DOHH2 (cell line): ENCODE measurements around the gene RIN3.

ENCODE experiments used
- H3F3A ChIP-seq: fragments of 200-600 bp; sonication (generic), shearing (Covaris generic); 2 replicates; pipeline ENCODE4 v1.6.0; 2016; ENCODE audit warnings: antibody characterized with exemption, mild to moderate bottlenecking; ENCODE audit not compliant: control insufficient read depth, insufficient read depth
- H3K27ac ChIP-seq: fragments of 200-600 bp; sonication (generic); 2 replicates; pipeline ENCODE4 v1.5.1; 2014; ENCODE audit warnings: low read depth, mild to moderate bottlenecking, low read length, moderate library complexity
- H3K27me3 ChIP-seq: fragments of 200-600 bp; sonication (generic); 2 replicates; pipeline ENCODE4 v1.6.1; 2014; ENCODE audit warnings: mild to moderate bottlenecking, low read length, mixed read lengths; ENCODE audit not compliant: control insufficient read depth
- H3K36me3 ChIP-seq: fragments of 200-600 bp; sonication (generic); 2 replicates; pipeline ENCODE4 v1.6.1; 2014; ENCODE audit warnings: mild to moderate bottlenecking, low read length, moderate library complexity, mixed read lengths; ENCODE audit not compliant: control insufficient read depth
- H3K4me1 ChIP-seq: fragments of 200-600 bp; sonication (generic); 2 replicates; pipeline ENCODE4 v1.6.1; 2014; ENCODE audit warnings: mild to moderate bottlenecking, low read length, mixed read lengths; ENCODE audit not compliant: control insufficient read depth
- H3K4me2 ChIP-seq: fragments of 200-600 bp; sonication (generic); 2 replicates; pipeline ENCODE4 v1.6.0; 2014; ENCODE audit warnings: mild to moderate bottlenecking, low read length, moderate library complexity
- H3K4me3 ChIP-seq: fragments of 200-600 bp; sonication (generic); 2 replicates; pipeline ENCODE4 v1.5.1; 2014; ENCODE audit warnings: mild to moderate bottlenecking, low read length, mixed read lengths
- H3K79me2 ChIP-seq: fragments of 200-600 bp; sonication (generic); 2 replicates; pipeline ENCODE4 v1.6.1; 2014; ENCODE audit warnings: mild to moderate bottlenecking, low read length, mixed read lengths; ENCODE audit not compliant: control insufficient read depth
- H3K9me2 ChIP-seq: fragments of 200-600 bp; sonication (generic); replicated peaks from 2 replicates; pipeline ENCODE4 v1.6.1; 2014; ENCODE audit warnings: mild to moderate bottlenecking, low read length, mixed read lengths; ENCODE audit not compliant: control insufficient read depth
- H3K9me3 ChIP-seq: fragments of 200-600 bp; sonication (generic); 2 replicates; pipeline ENCODE4 v1.6.1; 2014; ENCODE audit warnings: antibody characterized with exemption, low read length, mixed read lengths; ENCODE audit not compliant: control insufficient read depth, insufficient read depth
- H4K20me1 ChIP-seq: fragments of 200-600 bp; sonication (generic); 2 replicates; pipeline ENCODE4 v1.6.0; 2014; ENCODE audit warnings: low read depth, mild to moderate bottlenecking, antibody characterized with exemption, low read length, moderate library complexity; ENCODE audit not compliant: control insufficient read depth, insufficient read depth
- EZH2phosphoT487 ChIP-seq: fragments of 200-600 bp; sonication (generic); IDR thresholded peaks from 2 replicates; pipeline ENCODE4 v1.6.1; 2017; ENCODE audit warnings: borderline replicate concordance, mild to moderate bottlenecking, antibody characterized with exemption, low read length, moderate library complexity, mixed read lengths
- TF ChIP-seq, protein P1 (sequence below): fragments of 200-600 bp; sonication (generic); IDR thresholded peaks from one replicate; pipeline ENCODE4 v1.5.1; 2014; ENCODE audit warnings: antibody characterized with exemption, mild to moderate bottlenecking, low read depth, low read length; ENCODE audit not compliant: poor library complexity, severe bottlenecking

The RIN3 gene

GRCh38 chr14:92563765-92564285 lies 50.2 kb downstream of the RIN3 start:
- peaks cover 31% of the 10 kb centered on the region for H3K27me3 ChIP-seq
- no peak overlapping the region for H3K27ac ChIP-seq
- no peaks in the 10 kb centered on the region for H3F3A ChIP-seq
- no peaks in the 10 kb centered on the region for H3K36me3 ChIP-seq
- no peak overlapping the region for H3K4me2 ChIP-seq
- H3K4me3 ChIP-seq, result no peak overlapping the region
- H3K9me2 ChIP-seq, result no peaks in the 10 kb centered on the region
- H4K20me1 ChIP-seq, result no peaks in the 10 kb centered on the region
- H3K9me3 ChIP-seq, result no peaks in the 10 kb centered on the region
- TF ChIP-seq, protein P1, sequence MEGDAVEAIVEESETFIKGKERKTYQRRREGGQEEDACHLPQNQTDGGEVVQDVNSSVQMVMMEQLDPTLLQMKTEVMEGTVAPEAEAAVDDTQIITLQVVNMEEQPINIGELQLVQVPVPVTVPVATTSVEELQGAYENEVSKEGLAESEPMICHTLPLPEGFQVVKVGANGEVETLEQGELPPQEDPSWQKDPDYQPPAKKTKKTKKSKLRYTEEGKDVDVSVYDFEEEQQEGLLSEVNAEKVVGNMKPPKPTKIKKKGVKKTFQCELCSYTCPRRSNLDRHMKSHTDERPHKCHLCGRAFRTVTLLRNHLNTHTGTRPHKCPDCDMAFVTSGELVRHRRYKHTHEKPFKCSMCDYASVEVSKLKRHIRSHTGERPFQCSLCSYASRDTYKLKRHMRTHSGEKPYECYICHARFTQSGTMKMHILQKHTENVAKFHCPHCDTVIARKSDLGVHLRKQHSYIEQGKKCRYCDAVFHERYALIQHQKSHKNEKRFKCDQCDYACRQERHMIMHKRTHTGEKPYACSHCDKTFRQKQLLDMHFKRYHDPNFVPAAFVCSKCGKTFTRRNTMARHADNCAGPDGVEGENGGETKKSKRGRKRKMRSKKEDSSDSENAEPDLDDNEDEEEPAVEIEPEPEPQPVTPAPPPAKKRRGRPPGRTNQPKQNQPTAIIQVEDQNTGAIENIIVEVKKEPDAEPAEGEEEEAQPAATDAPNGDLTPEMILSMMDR, result no peak
- no peak for TF ChIP-seq EZH2phosphoT487
- H3K79me2 ChIP-seq, result no peaks in the 10 kb centered on the region
- no peaks in the 10 kb centered on the region for H3K4me1 ChIP-seq

GRCh38 chr14:92564344-92565039 lies 50.9 kb downstream of the RIN3 start:
- H3K36me3 ChIP-seq, result no peaks in the 10 kb centered on the region
- TF ChIP-seq, protein P1, result no peak
- TF ChIP-seq EZH2phosphoT487, result no peak
- no peak overlapping the region for H3K4me2 ChIP-seq
- no peaks in the 10 kb centered on the region for H3K4me1 ChIP-seq
- H3F3A ChIP-seq, result no peaks in the 10 kb centered on the region
- no peaks in the 10 kb centered on the region for H3K79me2 ChIP-seq
- H3K27ac ChIP-seq, result no peak overlapping the region
- no peaks in the 10 kb centered on the region for H4K20me1 ChIP-seq
- no peaks in the 10 kb centered on the region for H3K9me2 ChIP-seq
- H3K4me3 ChIP-seq, result no peak overlapping the region
- peaks cover 31% of the 10 kb centered on the region for H3K27me3 ChIP-seq
- no peaks in the 10 kb centered on the region for H3K9me3 ChIP-seq

GRCh38 chr14:92565040-92565717 lies 51.6 kb downstream of the RIN3 start:
- Histone ChIP-seq H4K20me1 (no peaks in the 10 kb centered on the region), H3K9me3 (no peaks in the 10 kb centered on the region), H3F3A (no peaks in the 10 kb centered on the region), H3K9me2 (no peaks in the 10 kb centered on the region), H3K4me3 (no peak overlapping the region), H3K36me3 (no peaks in the 10 kb centered on the region), H3K27ac (no peak overlapping the region), H3K4me2 (no peak overlapping the region), H3K79me2 (no peaks in the 10 kb centered on the region), H3K4me1 (no peaks in the 10 kb centered on the region), H3K27me3 (peaks cover 31% of the 10 kb centered on the region)
- TF ChIP-seq, protein P1, result no peak
- TF ChIP-seq EZH2phosphoT487, result no peak
